ENCODE data around the gene FOXP3.
A peak's percentile ranks its signal among the peaks of the same experiment; 100 is the strongest.

Gene FOXP3

DNA sequence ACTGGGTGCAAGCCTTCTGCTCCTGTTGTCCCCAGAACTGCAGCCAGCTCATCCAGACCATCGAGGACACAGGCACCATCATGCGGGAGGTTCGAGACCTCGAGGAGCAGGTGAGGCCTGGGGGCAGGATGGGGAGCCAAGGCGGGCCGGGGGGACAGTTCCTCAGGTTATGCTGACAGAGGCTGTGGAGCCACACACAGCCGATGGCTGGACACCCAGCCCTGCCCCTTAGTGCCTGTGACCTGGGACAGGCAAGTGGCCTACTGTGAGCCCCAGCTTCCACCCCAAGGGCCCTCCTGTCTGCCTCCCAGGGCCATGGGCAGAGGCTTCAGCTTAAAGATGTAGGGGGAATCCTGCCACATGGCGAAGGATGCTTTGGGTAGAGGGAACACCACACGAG, 14.9 kb downstream of the FOXP3 start:
- DNase-seq (no peak), ATAC-seq (no peak)

DNA sequence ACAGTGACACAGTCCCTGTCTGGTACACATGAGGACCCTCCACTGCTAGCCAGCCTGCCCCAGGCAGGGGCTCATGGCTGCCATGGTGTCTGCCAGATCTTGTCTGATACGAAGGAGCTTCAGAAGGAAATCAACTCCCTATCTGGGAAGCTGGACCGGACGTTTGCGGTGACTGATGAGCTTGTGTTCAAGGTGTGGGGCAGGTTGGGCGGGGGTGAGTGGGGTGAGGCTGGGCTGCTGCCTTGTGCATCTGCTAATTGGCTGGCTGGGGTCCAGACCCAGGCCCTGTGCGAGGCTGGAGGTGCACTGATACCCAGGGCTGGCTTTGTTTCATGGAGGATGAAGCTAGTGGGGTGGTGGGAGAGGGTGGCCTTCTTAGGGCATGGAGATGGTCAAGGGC, 15.4 kb downstream of the FOXP3 start:
- DNase-seq (no peak), ATAC-seq (no peak)

DNA sequence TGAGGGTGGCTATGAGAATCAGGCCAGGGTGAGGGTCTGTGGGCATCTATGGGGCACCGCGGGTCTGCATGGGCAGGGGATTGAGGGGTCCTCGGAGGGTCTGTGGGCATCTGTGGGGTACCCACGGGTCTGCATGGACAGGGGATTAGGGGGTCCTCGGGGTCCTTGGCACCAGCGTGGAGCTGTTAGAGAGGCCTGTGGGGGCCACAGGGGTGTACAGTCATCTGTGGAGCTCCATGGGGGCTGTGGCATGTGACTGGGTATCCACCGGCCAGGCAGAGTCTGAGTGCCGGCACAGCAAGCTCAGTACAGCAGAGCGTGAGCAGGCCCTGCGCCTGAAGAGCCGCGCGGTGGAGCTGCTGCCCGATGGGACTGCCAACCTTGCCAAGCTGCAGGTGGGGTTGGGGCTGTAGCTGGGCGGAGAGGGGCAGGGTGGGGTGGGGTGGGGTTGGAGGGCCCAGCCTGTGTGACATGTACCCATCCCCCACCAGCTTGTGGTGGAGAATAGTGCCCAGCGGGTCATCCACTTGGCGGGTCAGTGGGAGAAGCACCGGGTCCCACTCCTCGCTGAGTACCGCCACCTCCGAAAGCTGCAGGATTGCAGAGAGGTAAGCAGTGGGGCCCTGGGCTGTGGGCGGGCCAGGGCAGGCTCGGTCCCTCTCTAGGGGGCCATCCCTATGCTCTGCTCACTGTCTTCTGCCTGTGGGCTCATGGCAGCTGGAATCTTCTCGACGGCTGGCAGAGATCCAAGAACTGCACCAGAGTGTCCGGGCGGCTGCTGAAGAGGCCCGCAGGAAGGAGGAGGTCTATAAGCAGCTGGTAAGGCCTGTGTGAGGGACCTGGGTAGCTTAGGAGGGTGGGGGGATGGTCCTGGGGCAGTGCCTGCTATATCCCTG, 16.3 kb downstream of the FOXP3 start:
- DNase-seq (no peak), ATAC-seq (no peak)

DNA sequence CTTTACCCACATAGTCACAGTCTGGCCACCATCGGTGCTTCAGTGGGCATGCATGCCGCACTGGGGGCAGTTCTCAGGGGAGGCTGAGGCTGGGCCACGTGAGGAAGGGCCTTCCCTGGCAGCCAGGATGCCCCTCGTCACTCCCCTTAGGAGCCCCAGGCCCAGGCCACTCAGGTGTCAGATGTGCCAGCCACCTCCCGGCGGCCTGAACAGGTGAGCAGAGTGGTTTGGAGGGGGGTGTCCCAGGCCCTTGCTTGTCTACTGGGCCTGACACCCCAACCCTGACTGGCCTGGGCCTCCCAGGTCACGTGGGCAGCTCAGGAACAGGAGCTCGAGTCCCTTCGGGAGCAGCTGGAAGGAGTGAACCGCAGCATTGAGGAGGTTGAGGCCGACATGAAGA, 17.2 kb downstream of the FOXP3 start:
- no peak for DNase-seq
- no peak for ATAC-seq

DNA sequence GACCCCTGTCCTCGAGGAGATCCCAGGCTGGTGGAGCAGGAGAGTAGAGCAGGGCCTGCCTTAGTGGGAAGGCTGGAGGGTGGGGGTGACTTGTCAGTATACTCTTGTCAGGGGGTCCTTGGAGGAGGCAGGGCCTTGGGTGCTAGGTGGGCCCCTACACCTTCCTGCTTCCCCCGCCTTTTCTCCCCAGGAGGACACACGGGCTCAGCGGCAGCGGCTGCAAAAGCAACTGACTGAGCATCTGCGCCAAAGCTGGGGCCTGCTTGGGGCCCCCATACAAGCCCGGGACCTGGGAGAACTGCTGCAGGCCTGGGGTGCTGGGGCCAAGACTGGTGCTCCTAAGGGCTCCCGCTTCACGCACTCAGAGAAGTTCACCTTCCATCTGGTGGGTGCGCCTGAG, 18.0 kb downstream of the FOXP3 start:
- DNase-seq (no peak), ATAC-seq (no peak)

DNA sequence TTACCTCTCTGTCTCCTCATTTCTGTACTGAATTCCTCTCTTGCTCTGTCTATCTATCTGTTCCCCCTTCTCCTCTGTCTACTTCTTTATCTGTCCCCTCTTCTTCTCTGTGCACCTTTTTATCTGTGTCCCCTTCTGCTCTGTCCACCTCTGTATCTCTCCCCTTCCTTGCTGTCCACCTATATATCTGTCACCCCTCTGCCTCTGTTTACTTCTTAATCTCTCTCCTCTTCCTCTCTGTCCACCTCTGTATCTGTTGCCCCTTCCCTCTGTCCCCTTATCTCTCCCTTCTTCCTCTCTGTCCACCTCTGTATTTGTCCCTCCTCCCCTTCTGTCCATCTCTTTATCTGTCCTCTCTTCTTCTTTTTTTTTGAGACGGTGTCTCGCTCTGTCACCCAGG, 20.3 kb downstream of the FOXP3 start:
- ATAC-seq (no peak), DNase-seq (no peak)

DNA sequence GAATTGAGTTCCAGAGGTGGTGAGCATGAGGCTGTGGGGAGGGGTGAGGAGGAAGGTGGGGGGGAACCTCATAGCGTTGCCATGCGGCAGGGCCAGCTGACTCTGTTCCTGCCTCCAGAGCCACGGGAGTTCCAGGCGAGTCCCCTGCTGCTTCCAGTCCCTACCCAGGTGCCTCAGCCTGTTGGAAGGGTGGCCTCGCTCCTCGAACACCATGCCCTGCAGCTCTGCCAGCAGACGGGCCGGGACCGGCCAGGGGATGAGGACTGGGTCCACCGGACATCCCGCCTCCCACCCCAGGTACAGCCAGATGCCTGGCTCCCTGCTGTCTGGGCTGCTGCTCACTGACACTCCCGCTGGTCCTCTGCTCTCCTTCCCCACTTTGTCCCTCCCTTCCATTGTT, 21.3 kb downstream of the FOXP3 start:
- DNase-seq (no peak), ATAC-seq (no peak)

DNA sequence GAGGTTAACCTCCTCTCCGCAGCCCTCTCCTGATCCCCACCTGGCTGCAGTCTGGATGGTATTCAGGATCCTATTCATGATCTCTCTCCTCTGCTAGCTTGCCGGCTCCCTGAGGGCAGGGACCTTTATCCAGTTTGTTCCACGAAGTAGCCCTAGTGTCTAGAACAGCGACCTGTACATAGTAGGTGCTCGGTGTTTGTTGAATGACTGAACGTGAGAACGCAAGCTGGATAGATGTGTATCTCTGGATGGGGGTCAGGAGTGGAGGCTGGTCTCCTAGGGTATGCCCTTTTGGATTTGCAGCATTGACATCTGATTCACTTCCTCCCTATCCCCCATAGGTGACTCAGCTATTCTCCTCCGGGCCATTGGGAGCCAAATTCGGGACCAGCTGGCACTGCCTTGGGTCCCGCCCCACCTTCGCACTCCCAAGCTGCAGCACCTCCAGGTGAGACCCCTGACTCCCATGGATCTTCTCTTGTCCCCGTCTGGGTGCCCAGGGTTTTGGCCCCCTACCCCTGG, 21.9 kb downstream of the FOXP3 start:
- DNase-seq (no peak), ATAC-seq (no peak)

DNA sequence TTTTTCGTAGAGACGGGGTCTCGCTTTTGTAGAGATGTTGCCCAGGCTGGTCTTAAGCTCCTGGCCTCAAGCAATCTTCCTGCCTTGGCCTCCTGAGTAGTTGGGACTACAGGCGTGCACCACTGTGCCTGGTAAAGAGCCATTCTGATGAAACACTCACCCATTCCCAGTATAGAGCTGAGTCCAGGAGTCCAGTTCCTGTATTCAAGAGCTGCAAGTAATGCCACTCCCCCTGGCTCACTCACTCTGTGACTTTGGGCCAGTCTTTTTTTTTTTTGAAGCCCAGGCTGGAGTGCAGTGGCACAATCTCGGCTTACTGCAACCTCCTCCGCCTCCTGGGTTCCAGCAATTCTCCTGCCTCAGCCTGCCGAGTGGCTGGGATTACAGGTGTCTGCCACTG, 25.8 kb downstream of the FOXP3 start:
- no peak for ATAC-seq
- no peak for DNase-seq

DNA sequence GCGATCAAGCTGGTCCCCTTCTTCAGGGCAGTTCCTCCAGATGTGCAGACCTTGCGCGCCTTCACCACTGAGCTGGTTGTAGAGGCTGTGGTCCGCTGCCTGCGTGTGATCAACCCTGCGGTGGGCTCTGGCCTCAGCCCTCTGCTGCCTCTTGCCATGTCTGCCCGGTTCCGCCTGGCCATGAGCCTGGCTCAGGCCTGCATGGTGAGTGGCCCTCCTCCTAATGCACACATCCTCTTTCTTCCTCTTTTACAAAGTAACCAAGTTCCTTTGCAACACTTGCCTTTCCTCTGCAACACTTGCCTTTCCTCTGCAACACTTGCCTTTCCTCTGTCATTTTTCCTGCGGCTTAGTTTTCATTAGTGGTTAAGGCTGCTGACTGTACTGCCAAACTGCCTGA, 27.4 kb downstream of the FOXP3 start:
- no peak for ATAC-seq
- no peak for DNase-seq

DNA sequence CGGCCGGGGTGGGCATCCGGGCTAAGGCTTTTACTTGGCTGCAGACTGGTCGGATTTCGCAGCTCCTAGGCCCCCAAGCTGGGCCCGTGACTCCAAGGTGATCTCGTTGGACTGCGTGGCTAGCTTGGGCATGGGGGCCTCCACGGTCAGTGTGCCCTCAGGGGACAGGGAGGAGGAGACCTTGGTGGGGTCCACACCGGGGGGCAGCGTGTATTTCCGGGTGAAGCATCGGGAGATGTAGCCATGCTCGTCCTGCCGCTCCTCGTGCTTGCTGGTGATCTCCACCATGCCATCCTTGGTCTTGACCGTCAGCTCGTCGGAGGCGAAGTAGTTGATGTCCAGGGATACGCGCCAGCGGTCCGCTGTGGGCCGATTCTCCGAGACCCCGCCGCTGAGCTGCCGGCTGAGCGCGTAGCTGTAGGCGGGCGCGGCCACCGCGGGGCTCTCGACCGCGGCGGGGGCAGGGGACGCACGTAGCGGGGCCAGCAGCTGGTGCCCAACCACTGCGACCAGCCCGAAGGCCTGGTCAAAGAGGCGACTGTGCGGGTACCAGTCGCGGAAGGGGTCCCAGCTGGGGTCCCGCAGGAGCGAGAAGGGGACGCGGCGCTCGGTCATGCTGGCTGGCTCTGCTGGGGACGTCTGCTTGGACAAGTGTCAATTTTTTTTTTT, 30.5 kb downstream of the FOXP3 start:
- DNase-seq (no peak), ATAC-seq (no peak)

DNA sequence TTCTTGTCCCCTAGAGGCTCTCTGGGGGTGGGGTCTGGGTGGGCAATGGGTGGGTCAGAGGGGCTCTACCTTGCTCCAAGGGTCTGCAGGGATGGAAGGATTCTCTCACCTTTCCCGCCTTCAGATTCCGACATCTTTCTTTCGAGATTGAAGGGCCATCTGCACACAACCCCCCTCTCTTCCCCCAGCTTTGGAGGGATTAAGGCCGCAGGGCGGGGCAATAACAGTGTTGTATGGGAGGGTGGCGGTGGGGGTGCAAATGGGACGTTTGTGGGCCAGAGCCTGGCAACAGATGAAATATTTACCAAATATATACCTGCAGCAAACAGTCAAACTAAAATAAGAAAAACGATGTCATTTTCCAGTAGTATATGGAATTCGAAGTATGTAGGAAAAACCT, 31.3 kb downstream of the FOXP3 start, which contains the start of gene CACNA1F:
CACNA1F (minus strand) TSS at position 165 of the 400 bp plus-strand sequence; CDS start at position 134, 31 bp downstream.
- ATAC-seq (no peak), DNase-seq (no peak)

DNA sequence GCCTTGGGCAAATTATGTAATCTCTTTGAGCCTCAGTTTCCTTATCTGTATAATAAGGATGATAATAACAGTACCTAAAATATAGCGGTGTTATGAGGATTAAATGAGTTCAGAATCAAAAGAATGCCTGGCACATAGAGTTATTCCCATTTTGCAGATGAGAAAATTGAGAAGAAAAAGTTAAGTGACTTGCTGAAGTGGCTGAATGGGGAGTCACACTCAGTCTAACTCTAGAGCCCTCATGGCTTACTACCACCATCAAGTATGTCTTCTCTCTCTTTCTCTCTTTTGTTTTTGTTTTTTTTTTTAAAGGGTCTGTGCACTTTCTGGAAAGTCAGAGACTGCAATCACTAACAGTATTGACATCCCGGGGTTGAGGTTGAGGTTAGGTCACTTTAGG, 32.0 kb downstream of the FOXP3 start:
- ATAC-seq (no peak), DNase-seq (no peak)

DNA sequence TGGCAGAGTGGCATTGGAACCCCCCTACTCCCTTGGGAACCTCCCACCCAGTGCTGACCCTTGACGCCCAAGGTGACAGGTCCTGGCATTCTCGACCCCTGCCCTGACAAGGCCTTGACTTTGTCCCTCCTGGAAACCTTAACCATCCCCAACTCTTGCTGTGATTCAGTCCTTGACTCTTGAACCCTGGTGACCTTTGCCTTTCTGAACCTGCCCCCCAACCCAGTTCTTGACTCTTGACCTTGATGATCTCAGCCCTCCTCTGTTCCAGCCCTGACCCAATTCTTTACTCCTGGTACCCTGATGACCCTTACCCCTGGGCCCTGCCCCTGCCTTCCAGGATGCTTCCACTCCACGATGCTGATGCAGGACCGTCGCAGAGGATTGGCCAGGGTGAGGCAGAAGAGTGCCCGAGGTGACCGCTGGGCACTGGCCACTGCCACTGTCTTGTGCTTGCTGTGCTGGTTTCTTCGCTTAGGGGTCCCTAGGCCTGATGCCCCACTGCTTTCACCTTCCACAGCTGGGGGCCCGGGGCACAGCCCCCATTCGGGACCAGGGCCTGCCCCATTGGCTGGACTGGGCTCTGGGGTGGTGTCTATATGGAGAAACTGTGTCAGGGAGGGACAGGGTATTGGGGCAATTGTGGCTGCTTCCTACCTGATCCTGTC, 33.0 kb downstream of the FOXP3 start:
- DNase-seq, result no peak
- ATAC-seq, result no peak

DNA sequence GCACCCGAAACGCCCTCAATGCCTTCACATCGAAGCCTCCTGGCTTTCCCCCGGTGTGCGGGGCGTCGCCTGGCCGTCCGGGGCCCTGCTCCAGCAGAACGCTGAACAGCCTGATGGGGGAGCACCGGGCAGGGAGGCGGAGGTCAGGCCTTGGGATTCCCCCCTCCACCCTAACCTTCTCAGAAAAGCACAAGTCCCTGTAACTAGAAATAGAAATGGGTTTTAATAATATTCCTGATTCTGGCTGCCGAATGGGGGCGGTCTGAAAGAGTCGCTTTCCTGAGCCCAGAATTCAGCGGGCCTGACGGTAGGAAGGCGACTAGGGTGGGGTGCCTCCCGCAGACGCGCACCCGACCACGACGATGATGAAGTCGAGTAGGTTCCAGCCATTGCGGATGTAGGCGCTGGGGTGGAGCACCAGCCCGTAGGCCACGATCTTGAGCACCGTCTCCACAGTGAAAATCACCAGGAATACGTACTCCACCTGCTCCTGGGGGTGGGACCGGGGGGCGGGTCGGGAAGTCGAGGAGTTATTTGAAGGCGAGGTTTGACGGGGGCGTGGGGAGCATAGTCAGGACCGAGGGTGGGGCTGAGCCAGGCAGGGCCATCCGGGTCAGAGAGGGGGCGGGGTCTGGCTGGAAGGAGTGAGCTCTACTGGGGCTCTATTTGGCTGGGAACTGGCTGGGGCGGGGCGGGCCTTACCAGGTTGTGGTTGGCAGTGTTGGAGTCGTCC, 33.8 kb downstream of the FOXP3 start:
- peak; percentile 78 for DNase-seq
- ATAC-seq, result peak; percentile 82

DNA sequence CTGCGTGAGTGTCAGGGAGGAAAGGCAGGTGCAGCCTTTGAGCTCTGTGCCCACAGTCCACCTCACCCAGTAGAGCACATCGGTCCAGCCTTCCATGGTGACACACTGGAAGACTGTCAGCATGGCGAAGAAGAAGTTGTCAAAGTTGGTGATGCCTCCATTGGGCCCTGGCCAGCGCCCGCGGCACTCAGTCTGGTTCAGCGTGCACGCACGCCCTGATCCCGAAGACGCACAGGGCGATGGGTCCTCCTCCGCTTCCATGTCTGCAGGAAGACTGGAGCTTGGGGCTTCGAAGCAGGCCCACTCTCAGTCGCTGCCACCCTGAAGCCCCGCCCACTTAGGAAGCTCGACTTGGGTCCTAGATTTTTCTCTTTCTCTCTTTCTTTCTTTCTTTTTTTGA, 36.3 kb downstream of the FOXP3 start:
- ATAC-seq (no peak), DNase-seq (no peak)

DNA sequence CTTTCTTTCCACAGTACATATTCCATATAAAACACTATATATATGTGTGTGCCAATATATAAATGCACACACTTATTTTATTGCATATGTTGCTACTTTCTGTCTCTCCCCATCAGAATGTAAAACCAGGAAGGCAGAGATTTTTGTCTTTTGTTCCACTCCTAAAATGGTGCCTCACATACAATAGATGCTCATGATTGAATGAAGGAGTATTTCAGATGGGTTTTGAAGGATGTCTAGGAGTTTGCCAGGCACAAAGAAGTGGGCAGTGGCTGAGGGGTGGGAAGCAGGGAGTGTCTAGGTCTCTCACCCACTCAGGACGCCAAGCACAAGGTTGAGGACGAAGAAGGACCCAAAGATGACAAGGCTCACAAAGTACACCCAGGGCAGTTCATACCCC, 36.8 kb downstream of the FOXP3 start:
- ATAC-seq (no peak), DNase-seq (no peak)

DNA sequence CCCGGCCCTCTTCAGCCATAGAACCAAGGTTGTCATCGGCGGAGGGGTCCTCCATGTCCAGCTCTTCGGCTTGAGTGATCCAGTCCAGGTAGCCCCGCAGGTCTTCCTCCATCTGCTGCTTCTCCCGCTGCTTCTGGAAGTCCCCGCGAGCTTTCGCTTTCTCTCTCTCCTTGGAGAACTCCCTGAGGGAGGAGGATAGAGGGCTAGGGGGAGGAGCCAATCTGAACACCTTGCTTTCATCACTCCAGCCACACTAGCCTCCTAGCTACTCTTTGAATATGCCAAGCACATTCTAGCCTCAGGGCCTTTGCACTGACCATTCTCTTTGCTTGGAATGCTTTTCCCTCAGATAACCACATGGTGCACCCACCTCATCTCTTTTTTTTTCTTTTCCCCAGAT, 37.6 kb downstream of the FOXP3 start:
- ATAC-seq (no peak), DNase-seq (no peak)

DNA sequence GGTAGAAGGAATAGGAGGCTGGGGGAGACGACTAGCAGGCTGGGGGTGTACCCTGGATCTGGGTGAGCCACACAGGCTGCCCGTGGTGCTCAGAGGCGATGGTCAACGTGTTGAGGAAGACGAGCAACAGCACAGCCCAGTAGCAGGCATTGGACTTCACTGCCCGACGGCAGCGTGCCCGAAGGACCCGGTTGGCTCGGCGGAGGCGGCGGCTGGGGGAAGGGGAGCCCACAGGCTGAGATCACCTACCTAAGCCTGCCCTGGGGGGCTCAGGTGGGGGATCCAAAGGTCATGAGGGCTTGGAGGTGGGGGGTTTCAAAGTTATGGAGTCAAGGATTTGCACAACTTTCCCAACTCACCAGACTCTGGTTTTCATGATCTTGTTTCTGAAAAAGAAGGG, 38.7 kb downstream of the FOXP3 start:
- DNase-seq (no peak), ATAC-seq (no peak)

DNA sequence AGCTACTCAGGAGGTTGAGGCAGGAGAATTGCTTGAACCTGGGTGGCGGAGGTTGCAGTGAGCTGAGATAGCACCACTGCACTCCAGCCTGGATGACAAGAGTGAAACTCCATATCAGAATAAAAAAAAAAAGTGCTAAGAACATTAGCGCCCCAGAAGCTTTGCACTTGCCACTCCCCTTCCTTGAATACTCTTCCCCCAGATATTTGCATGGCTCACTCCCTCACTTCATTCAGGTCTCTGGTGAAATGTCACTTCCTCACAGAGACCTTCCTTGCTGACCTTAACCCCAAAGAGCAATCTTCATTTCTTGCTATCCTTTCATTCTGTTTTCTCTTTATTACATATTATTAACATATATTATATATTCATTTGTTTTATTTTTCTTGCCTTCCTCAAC, 42.6 kb downstream of the FOXP3 start:
- ATAC-seq (no peak), DNase-seq (no peak)

DNA sequence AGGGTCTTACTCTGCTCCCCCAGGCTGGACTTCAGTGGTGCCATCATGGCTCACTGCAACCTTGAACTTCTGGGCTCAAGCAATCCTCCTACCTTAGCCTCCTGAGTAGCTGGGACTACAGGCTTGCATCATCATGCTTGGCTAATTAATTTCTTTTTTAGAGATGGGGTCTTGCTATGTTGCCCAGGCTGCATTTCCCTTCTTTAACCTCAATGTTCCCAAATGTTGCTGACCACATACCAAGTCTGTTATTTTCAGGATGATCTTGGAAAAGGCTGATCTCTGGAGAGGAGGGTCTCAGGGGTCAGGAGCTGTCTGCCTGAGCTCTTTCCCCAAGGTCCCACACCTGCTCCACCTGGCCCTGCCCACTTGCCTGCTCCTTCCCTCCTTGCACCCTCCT, 44.4 kb downstream of the FOXP3 start:
- DNase-seq, result no peak
- ATAC-seq, result no peak

DNA sequence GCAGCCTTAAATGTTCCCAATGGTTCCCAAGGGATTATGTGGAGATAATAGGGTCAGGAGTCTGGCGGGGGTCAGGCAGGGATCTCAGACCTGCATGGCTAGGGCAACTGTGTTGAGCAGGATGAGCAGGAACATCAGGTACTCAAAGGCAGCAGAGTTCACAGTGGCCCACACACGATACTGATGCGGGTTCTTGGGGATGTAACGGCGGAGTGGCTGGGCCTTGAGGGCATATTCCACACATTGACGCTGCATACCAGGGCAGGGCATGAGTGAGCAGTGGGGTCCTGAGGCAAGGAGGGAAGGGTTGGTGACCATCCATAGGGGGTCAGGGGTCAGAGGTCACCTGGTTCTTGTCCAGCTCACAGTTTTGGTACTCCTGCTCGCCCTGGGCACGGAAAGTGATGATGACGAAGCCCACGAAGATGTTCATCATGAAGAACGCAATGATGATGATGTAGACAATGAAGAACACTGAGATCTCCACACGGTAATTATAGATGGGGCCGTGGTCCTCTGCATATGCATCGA, 49.4 kb downstream of the FOXP3 start:
- ATAC-seq (no peak), DNase-seq (no peak)

Data from stimulated activated naive CD8-positive, alpha-beta T cell treated with anti-CD3 and anti-CD28 coated beads, Interleukin-15, Interleukin-2, amounts not matched to agents 100 U/mL and 50 U/mL, for 24 hours (primary cell).